Parathyroid adenoma (tissue), 2 donors: Measurements from ENCODE around the gene POU6F2.

Experiments
- H2AFZ ChIP-seq: fragments of 300-600 bp; sonication (generic); one replicate; pipeline ENCODE4 v1.7.0; 2017; ENCODE audit warnings: antibody characterized with exemption, mild to moderate bottlenecking
- H3K27ac ChIP-seq: fragments of 300-600 bp; sonication (generic); one replicate; pipeline ENCODE4 v1.7.0; 2017
- H3K27me3 ChIP-seq: fragments of 300-600 bp; sonication (generic); one replicate; pipeline ENCODE4 v1.7.0; 2017; ENCODE audit warnings: low read length; ENCODE audit not compliant: control insufficient read depth, insufficient read depth
- H3K36me3 ChIP-seq: fragments of 300-600 bp; sonication (generic); one replicate; pipeline ENCODE4 v1.7.0; 2017; ENCODE audit warnings: low read length; ENCODE audit not compliant: control insufficient read depth, insufficient read depth
- H3K4me1 ChIP-seq: fragments of 300-600 bp; sonication (generic); one replicate; pipeline ENCODE4 v1.7.0; 2017; ENCODE audit warnings: control low read depth
- H3K4me2 ChIP-seq: fragments of 300-600 bp; sonication (generic); one replicate; pipeline ENCODE4 v1.7.0; 2017; ENCODE audit warnings: low read length
- H3K4me3 ChIP-seq: fragments of 300-600 bp; sonication (generic); one replicate; pipeline ENCODE4 v1.7.0; 2017; ENCODE audit warnings: low read depth, low read length
- H3K79me2 ChIP-seq: fragments of 300-600 bp; sonication (generic); one replicate; pipeline ENCODE4 v1.7.0; 2017; ENCODE audit warnings: control low read depth
- H3K9ac ChIP-seq: fragments of 300-600 bp; sonication (generic); one replicate; pipeline ENCODE4 v1.7.0; 2017; ENCODE audit warnings: mild to moderate bottlenecking
- H3K9me3 ChIP-seq: fragments of 300-600 bp; sonication (generic); one replicate; pipeline ENCODE4 v1.7.0; 2017; ENCODE audit warnings: low read length; ENCODE audit not compliant: control insufficient read depth
- TF ChIP-seq, protein P1 (sequence below): fragments of 300-600 bp; sonication (generic); IDR thresholded peaks from one replicate; pipeline ENCODE4 v1.7.0; 2017; ENCODE audit warnings: antibody characterized with exemption, mild to moderate bottlenecking
- donor health status: primary hyperparathyroidism.

The POU6F2 gene

DNA sequence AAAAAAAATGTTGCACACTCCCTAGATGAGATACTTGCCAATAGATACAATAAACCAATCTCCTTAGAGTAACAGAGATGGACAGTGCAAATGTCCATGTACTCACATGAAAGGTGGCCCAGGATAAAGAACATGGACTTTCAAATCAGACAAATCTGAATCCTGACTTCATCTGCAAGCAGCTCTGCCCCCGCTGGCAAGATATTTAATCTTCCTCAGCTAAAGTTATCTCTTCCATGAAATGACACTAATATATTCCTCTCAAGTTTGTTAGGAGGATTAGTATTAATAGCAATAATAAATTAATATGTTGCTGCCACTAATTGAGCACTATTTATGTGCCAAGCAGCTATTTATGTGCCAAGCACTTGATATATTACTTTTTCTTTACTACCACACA is 439.9 kb downstream of the POU6F2 start:
- Histone ChIP-seq H3K27me3 (no peaks in the 10 kb centered on the region), H3K4me2 (no peak overlapping the region), H3K9ac (no peak overlapping the region), H2AFZ (no peak overlapping the region), H3K79me2 (no peaks in the 10 kb centered on the region), H3K27ac (no peak overlapping the region), H3K4me1 (no peaks in the 10 kb centered on the region), H3K36me3 (no peaks in the 10 kb centered on the region), H3K4me3 (no peak overlapping the region), H3K9me3 (no peaks in the 10 kb centered on the region)
- TF ChIP-seq, protein P1, sequence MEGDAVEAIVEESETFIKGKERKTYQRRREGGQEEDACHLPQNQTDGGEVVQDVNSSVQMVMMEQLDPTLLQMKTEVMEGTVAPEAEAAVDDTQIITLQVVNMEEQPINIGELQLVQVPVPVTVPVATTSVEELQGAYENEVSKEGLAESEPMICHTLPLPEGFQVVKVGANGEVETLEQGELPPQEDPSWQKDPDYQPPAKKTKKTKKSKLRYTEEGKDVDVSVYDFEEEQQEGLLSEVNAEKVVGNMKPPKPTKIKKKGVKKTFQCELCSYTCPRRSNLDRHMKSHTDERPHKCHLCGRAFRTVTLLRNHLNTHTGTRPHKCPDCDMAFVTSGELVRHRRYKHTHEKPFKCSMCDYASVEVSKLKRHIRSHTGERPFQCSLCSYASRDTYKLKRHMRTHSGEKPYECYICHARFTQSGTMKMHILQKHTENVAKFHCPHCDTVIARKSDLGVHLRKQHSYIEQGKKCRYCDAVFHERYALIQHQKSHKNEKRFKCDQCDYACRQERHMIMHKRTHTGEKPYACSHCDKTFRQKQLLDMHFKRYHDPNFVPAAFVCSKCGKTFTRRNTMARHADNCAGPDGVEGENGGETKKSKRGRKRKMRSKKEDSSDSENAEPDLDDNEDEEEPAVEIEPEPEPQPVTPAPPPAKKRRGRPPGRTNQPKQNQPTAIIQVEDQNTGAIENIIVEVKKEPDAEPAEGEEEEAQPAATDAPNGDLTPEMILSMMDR, result no peak

- no peak overlapping the region for H3K27ac ChIP-seq
- no peaks in the 10 kb centered on the region for H3K4me1 ChIP-seq
- H3K4me3 ChIP-seq, result no peak overlapping the region
- no peaks in the 10 kb centered on the region for H3K36me3 ChIP-seq
- H3K27me3 ChIP-seq, result no peaks in the 10 kb centered on the region
- H3K79me2 ChIP-seq, result no peaks in the 10 kb centered on the region
- no peak overlapping the region for H3K9ac ChIP-seq
- H3K4me2 ChIP-seq, result no peak overlapping the region
- TF ChIP-seq, protein P1, result no peak
- no peak overlapping the region for H2AFZ ChIP-seq
- H3K9me3 ChIP-seq, result no peaks in the 10 kb centered on the region
Observed at GRCh38 chr7:39421251-39421650, 443.5 kb downstream of the POU6F2 start.

GRCh38 chr7:39421661-39422060 is 444.0 kb downstream of the POU6F2 start:
- H2AFZ ChIP-seq, result no peak overlapping the region
- no peaks in the 10 kb centered on the region for H3K36me3 ChIP-seq
- TF ChIP-seq, protein P1, result no peak
- no peaks in the 10 kb centered on the region for H3K9me3 ChIP-seq
- H3K9ac ChIP-seq, result no peak overlapping the region
- H3K27me3 ChIP-seq, result no peaks in the 10 kb centered on the region
- no peak overlapping the region for H3K4me2 ChIP-seq
- H3K27ac ChIP-seq, result no peak overlapping the region
- H3K79me2 ChIP-seq, result no peaks in the 10 kb centered on the region
- H3K4me1 ChIP-seq, result no peaks in the 10 kb centered on the region
- no peak overlapping the region for H3K4me3 ChIP-seq

DNA sequence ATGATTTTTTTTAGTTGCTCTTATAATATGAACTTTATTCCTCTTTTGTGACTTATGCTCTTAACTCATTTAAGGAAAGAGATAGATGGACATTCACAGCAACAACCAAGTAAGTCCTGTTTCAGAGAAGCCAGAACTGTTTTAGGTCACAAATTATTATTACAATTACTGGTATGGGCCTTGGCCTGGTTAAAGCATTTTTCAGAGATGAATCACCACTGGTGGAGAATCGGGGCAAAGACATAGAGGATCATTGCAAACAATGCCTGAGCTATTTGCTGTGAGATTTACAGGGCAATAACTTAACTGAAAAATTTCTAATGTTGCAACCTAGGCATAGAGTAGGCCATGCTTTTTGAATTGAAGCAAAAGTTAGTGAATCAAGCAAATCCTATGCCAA is 450.5 kb downstream of the POU6F2 start:
- Histone ChIP-seq H3K9ac (no peak overlapping the region), H3K79me2 (no peaks in the 10 kb centered on the region), H3K4me3 (no peak overlapping the region), H3K9me3 (no peaks in the 10 kb centered on the region), H3K4me2 (no peak overlapping the region), H3K4me1 (no peaks in the 10 kb centered on the region), H2AFZ (no peak overlapping the region), H3K27ac (no peak overlapping the region), H3K36me3 (no peaks in the 10 kb centered on the region), H3K27me3 (no peaks in the 10 kb centered on the region)
- TF ChIP-seq, protein P1, result no peak

- H2AFZ ChIP-seq, result no peak overlapping the region
- no peaks in the 10 kb centered on the region for H3K79me2 ChIP-seq
- H3K9me3 ChIP-seq, result no peaks in the 10 kb centered on the region
- H3K36me3 ChIP-seq, result no peaks in the 10 kb centered on the region
- H3K4me1 ChIP-seq, result no peaks in the 10 kb centered on the region
- TF ChIP-seq, protein P1, result no peak
- no peak overlapping the region for H3K4me2 ChIP-seq
- H3K27me3 ChIP-seq, result no peaks in the 10 kb centered on the region
- H3K27ac ChIP-seq, result no peak overlapping the region
- no peak overlapping the region for H3K4me3 ChIP-seq
- H3K9ac ChIP-seq, result no peak overlapping the region
Observed at GRCh38 chr7:39429421-39429820, 451.7 kb downstream of the POU6F2 start.
